PC-3 (cell line): ENCODE data around the gene NOP56. TPM values are rescaled to one million over a fixed set of nuclear protein-coding genes. Genes with fewer than 3 reads are reported as not detected.

Experiments used
- ATAC-seq: fragments of 200-7000 bp; cut with Tn5 transposase; 2 replicates; pipeline ENCODE4 v1.9.1; 2020; ENCODE audit warnings: mild to moderate bottlenecking, moderate library complexity
- BruUV-seq: library from RNA; stranded (reverse); fragments of 400-500 nt; replicated peaks from 2 replicates; lab custom pipeline; 2021; lab: Mats Ljungman, UMichigan
- CTCF ChIA-PET: fragments of 300-600 bp; sonication (Branson Sonifier 250); formaldehyde crosslinking; loops from one replicate; lab custom pipeline; 2022; ENCODE audit warnings: antibody characterized with exemption; lab: Charles Lee
- POLR2A ChIA-PET: fragments of 300-600 bp; sonication (Branson Sonifier 250); formaldehyde crosslinking; loops from one replicate; lab custom pipeline; 2022; ENCODE audit warnings: antibody characterized with exemption; ENCODE audit not compliant: unreplicated experiment; lab: Charles Lee
- DNase-seq: peaks from one replicate; pipeline ENCODE4 v3.0.0-alpha.2; 2015
- H2AFZ ChIP-seq: fragments of 300-600 bp; sonication (generic); 2 replicates; pipeline ENCODE4 v1.6.0; 2016; ENCODE audit warnings: antibody characterized with exemption, low read length
- H3F3A ChIP-seq: fragments of 300-600 bp; sonication (generic); one replicate; pipeline ENCODE4 v1.6.0; 2017; ENCODE audit warnings: antibody characterized with exemption, low read length, control low read depth, mild to moderate bottlenecking; ENCODE audit not compliant: unreplicated experiment
- H3K27ac ChIP-seq: fragments of 300-600 bp; sonication (generic); 2 replicates; pipeline ENCODE4 v1.5.1; 2016; ENCODE audit warnings: mild to moderate bottlenecking, low read length
- H3K27me3 ChIP-seq: fragments of 300-600 bp; sonication (generic); 2 replicates; pipeline ENCODE4 v1.6.1; 2016; ENCODE audit warnings: low read length, mixed read lengths
- H3K36me3 ChIP-seq: fragments of 300-600 bp; sonication (generic); 2 replicates; pipeline ENCODE4 v1.6.1; 2016; ENCODE audit warnings: low read depth, mixed run types, low read length, mixed read lengths
- H3K4me1 ChIP-seq: fragments of 300-600 bp; sonication (generic); 2 replicates; pipeline ENCODE4 v1.5.1; 2016; ENCODE audit warnings: low read length; ENCODE audit not compliant: insufficient read depth
- H3K4me2 ChIP-seq: fragments of 300-600 bp; sonication (generic); 2 replicates; pipeline ENCODE4 v1.6.0; 2016; ENCODE audit warnings: low read length
- H3K4me3 ChIP-seq: fragments of 300-600 bp; sonication (generic); 2 replicates; pipeline ENCODE4 v1.5.1; 2016; ENCODE audit warnings: mild to moderate bottlenecking, low read length, mixed read lengths
- H3K79me2 ChIP-seq: fragments of 300-600 bp; sonication (generic); 2 replicates; pipeline ENCODE4 v1.6.1; 2017; ENCODE audit warnings: low read length, mixed read lengths
- H3K9ac ChIP-seq: fragments of 300-600 bp; sonication (generic); 2 replicates; pipeline ENCODE4 v1.6.0; 2016; ENCODE audit warnings: mild to moderate bottlenecking, low read length
- H3K9me2 ChIP-seq: fragments of 300-600 bp; sonication (generic); replicated peaks from 2 replicates; pipeline ENCODE4 v1.6.1; 2016; ENCODE audit warnings: mixed run types, low read length, mixed read lengths
- H3K9me3 ChIP-seq: fragments of 300-600 bp; sonication (generic); 2 replicates; pipeline ENCODE4 v1.6.1; 2016; ENCODE audit warnings: low read length, mixed read lengths
- H4K20me1 ChIP-seq: fragments of 300-600 bp; sonication (generic); 2 replicates; pipeline ENCODE4 v1.6.1; 2016; ENCODE audit warnings: low read length, mixed read lengths
- EZH2 ChIP-seq: fragments of 300-600 bp; sonication (generic); IDR thresholded peaks from one replicate; pipeline ENCODE4 v1.6.1; 2017; ENCODE audit warnings: antibody characterized with exemption, mild to moderate bottlenecking, low read length; ENCODE audit not compliant: unreplicated experiment
- EZH2phosphoT487 ChIP-seq: fragments of 300-600 bp; sonication (generic); IDR thresholded peaks from 2 replicates; pipeline ENCODE4 v1.6.1; 2018; ENCODE audit warnings: mild to moderate bottlenecking, antibody characterized with exemption, low read length, borderline replicate concordance
- intact Hi-C: fragments of 100-400 bp; cut with micrococcal nuclease; formaldehyde crosslinking; loops from 2 replicates; pipeline ENCODE4 v1.9.0; 2023
- total RNA-seq: library from RNA; depleted of rRNA; stranded (reverse); fragments of >200 nt; gene quantifications from 2 replicates; pipeline ENCODE4 v1.2.3, GENCODE V29; 2014
- TF ChIP-seq, protein P1 (sequence below): fragments of 300-600 bp; sonication (generic); conservative IDR thresholded peaks from 2 replicates; pipeline ENCODE4 v1.5.1; 2017; ENCODE audit warnings: antibody characterized with exemption, low read depth, mild to moderate bottlenecking, low read length

Gene NOP56
- total RNA-seq, 1 experiment from 2014 or later = 570 TPM

DNA sequence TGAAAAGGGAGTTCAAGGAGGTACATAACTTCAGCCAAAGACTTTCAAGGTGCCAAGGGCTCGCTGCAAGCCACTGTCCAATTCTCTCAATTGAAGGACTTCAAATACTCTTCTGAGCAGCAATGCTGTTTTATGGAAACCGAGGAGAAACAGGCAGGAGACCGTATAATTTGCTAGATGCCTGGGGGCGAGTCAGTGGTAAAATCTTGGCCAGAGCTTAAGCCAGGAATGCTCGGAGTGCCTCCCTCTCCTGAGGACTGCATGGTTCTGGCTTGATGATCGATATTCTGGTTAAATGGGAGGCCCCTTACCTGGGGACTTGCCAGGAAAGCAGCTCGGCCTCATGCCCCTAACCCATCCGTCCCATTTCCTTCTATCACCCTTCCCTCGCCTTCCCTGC lies 35.8 kb upstream of the NOP56 start:
- no peak overlapping the region for H3K9ac ChIP-seq
- H2AFZ ChIP-seq = no peak overlapping the region
- H4K20me1 ChIP-seq = no peaks in the 10 kb centered on the region
- H3K4me1 ChIP-seq = no peaks in the 10 kb centered on the region
- BruUV-seq = no TSS peak
- CTCF ChIA-PET = no interaction called here
- TF ChIP-seq EZH2 (no peak), EZH2phosphoT487 (no peak)
- TF ChIP-seq, protein P1, sequence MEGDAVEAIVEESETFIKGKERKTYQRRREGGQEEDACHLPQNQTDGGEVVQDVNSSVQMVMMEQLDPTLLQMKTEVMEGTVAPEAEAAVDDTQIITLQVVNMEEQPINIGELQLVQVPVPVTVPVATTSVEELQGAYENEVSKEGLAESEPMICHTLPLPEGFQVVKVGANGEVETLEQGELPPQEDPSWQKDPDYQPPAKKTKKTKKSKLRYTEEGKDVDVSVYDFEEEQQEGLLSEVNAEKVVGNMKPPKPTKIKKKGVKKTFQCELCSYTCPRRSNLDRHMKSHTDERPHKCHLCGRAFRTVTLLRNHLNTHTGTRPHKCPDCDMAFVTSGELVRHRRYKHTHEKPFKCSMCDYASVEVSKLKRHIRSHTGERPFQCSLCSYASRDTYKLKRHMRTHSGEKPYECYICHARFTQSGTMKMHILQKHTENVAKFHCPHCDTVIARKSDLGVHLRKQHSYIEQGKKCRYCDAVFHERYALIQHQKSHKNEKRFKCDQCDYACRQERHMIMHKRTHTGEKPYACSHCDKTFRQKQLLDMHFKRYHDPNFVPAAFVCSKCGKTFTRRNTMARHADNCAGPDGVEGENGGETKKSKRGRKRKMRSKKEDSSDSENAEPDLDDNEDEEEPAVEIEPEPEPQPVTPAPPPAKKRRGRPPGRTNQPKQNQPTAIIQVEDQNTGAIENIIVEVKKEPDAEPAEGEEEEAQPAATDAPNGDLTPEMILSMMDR = no peak
- POLR2A ChIA-PET = no interaction called here
- H3K9me2 ChIP-seq = peaks cover 5% of the 10 kb centered on the region; the same call in 1 of the 2 replicates
- no peaks in the 10 kb centered on the region for H3K36me3 ChIP-seq
- H3K9me3 ChIP-seq = no peaks in the 10 kb centered on the region
- H3K79me2 ChIP-seq = no peaks in the 10 kb centered on the region
- H3K27me3 ChIP-seq = peaks cover 51% of the 10 kb centered on the region
- H3K27ac ChIP-seq = no peak overlapping the region
- DNase-seq = no peak
- ATAC-seq = no peak
- H3K4me3 ChIP-seq = no peak overlapping the region
- no peak overlapping the region for H3K4me2 ChIP-seq
- H3F3A ChIP-seq = no peaks in the 10 kb centered on the region
- intact Hi-C loops = no loop called here

DNA sequence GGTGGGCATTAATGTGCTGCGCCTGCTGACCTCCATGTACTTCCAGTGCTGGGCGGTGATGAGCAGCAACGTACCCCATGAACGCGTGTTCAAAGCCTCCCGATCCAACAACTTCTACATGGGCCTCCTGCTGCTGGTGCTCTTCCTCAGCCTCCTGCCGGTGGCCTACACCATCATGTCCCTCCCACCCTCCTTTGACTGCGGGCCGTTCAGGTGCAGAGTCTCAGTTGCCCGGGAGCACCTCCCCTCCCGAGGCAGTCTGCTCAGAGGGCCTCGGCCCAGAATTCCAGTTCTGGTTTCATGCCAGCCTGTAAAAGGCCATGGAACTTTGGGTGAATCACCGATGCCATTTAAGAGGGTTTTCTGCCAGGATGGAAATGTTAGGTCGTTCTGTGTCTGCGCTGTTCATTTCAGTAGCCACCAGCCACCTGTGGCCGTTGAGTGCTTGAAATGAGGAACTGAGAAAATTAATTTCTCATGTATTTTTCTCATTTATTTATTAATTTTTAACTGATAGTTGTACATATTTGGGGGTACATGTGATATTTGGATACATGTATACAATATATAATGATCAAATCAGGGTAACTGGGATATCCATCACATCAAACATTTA lies 35.2 kb upstream of the NOP56 start:
- peaks cover 47% of the 10 kb centered on the region for H3K27me3 ChIP-seq
- POLR2A ChIA-PET = no interaction called here
- ATAC-seq = no peak

DNA sequence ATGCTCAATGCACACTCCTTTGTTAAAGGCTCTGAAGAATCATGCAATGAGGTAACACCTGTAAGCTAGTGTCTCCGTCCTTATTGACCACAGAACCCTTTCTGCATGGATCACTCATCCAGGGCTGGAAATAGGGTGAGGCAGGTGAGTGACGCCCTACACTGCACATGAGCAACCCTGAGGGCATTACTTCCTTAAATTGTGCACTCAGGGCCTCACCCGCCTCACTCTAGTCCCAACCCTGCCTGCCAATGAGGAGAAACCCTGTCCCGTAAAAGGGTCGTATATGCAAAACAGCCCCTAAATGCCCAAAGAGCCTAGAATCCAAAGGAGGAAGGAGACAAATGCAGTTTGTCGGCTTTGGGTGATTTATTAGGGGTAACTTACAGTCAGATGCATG lies 33.6 kb upstream of the NOP56 start:
- no peak overlapping the region for H2AFZ ChIP-seq
- peaks cover 35% of the 10 kb centered on the region for H3K27me3 ChIP-seq
- BruUV-seq = no TSS peak
- no peaks in the 10 kb centered on the region for H3K36me3 ChIP-seq
- TF ChIP-seq EZH2phosphoT487 = no peak
- no peak for TF ChIP-seq EZH2
- TF ChIP-seq, protein P1 = no peak
- H3K4me3 ChIP-seq = no peak overlapping the region
- no peaks in the 10 kb centered on the region for H3K4me1 ChIP-seq
- H3F3A ChIP-seq = no peaks in the 10 kb centered on the region
- H3K9me2 ChIP-seq = peaks cover 5% of the 10 kb centered on the region; the same call in 1 of the 2 replicates
- intact Hi-C loops = no loop called here
- ChIA-PET POLR2A (no interaction called here), CTCF (no interaction called here)
- no peak for ATAC-seq
- no peaks in the 10 kb centered on the region for H4K20me1 ChIP-seq
- no peak for DNase-seq
- H3K9ac ChIP-seq = no peak overlapping the region
- no peak overlapping the region for H3K4me2 ChIP-seq
- H3K9me3 ChIP-seq = no peaks in the 10 kb centered on the region; the same call in 1 of the 2 replicates
- no peaks in the 10 kb centered on the region for H3K79me2 ChIP-seq
- H3K27ac ChIP-seq = no peak overlapping the region

More for the DNA sequence above, 35.2 kb upstream of the NOP56 start:
- no peaks in the 10 kb centered on the region for H3K9me3 ChIP-seq
- no peaks in the 10 kb centered on the region for H3K79me2 ChIP-seq
- no peaks in the 10 kb centered on the region for H4K20me1 ChIP-seq
- H2AFZ ChIP-seq = no peak overlapping the region
- no TSS peak for BruUV-seq
- H3K4me2 ChIP-seq = no peak overlapping the region
- H3K9me2 ChIP-seq = peaks cover 5% of the 10 kb centered on the region; the same call in 1 of the 2 replicates
- no peak for DNase-seq
- H3K9ac ChIP-seq = no peak overlapping the region
- H3K4me3 ChIP-seq = no peak overlapping the region
- TF ChIP-seq, protein P1 = no peak
- TF ChIP-seq EZH2phosphoT487 (no peak), EZH2 (no peak)
- no peak overlapping the region for H3K27ac ChIP-seq
- intact Hi-C loops = no loop called here
- CTCF ChIA-PET = no interaction called here
- no peaks in the 10 kb centered on the region for H3K4me1 ChIP-seq
- H3F3A ChIP-seq = no peaks in the 10 kb centered on the region
- H3K36me3 ChIP-seq = no peaks in the 10 kb centered on the region
